Activated naive CD8-positive, alpha-beta T cell (primary cell): ENCODE measurements around the gene PPP1R12A.

ENCODE experiments used
- H3K27ac Mint-ChIP-seq: one replicate; pipeline ENCODE4 v1.8.0; 2021; ENCODE audit warnings: mixed read lengths
- H3K27me3 Mint-ChIP-seq: one replicate; pipeline ENCODE4 v1.8.0; 2021; ENCODE audit warnings: mixed read lengths
- H3K36me3 Mint-ChIP-seq: one replicate; pipeline ENCODE4 v1.8.0; 2021; ENCODE audit warnings: mixed read lengths
- H3K4me1 Mint-ChIP-seq: one replicate; pipeline ENCODE4 v1.8.0; 2021; ENCODE audit warnings: low read depth, mixed read lengths
- H3K4me3 Mint-ChIP-seq: one replicate; pipeline ENCODE4 v1.8.0; 2021; ENCODE audit warnings: mild to moderate bottlenecking, mixed read lengths
- H3K9me3 Mint-ChIP-seq: one replicate; pipeline ENCODE4 v1.8.0; 2021; ENCODE audit warnings: low read depth, mixed read lengths

The PPP1R12A gene

DNA sequence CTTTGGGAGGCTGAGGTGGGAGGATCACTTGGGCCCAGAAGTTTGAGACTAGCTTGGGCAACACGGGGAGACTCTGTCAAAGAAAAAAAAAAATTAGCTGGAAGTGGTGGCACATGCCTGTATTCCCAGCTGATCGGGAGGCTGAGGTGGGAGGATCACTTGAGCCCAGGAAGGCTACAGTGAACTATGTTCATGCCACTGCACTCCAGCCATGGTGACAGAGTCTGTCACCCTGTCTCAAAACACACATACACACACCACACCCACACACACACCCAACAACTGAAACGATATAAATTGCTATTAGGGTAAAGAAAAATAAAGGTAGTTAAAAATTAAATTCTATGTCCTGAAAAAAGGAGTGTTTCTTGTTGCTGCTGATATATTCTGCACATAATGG lies 7.9 kb downstream of the PPP1R12A start:
- H3K27ac Mint-ChIP-seq, result peak overlapping the region; percentile 82

DNA sequence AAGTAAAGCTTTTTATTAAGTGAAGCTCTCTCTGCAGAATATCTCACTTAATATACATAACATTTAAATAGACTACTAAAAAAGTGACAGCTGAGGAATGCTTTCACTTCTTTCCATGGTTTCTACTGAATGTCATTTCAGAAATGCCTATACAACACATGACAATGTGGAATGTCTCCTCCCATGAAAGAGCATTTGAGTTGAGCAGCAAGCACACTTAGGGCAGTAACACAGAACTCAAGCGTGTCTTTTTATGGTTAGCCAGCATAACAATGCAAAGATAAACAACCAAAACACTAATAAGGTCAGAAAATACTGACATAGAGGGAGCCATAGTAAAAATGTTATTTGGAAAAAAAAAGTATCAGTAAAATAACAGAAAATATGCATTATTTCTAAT lies 9.4 kb downstream of the PPP1R12A start:
- Mint-ChIP-seq H3K4me1 (peaks cover 62% of the 10 kb centered on the region), H3K4me3 (no peak overlapping the region), H3K36me3 (no peaks in the 10 kb centered on the region), H3K9me3 (no peaks in the 10 kb centered on the region), H3K27me3 (no peaks in the 10 kb centered on the region), H3K27ac (peak overlapping the region; percentile 54)

More for the DNA sequence above, 7.9 kb downstream of the PPP1R12A start:
- Mint-ChIP-seq H3K4me3 (no peak overlapping the region), H3K4me1 (peaks cover 59% of the 10 kb centered on the region), H3K9me3 (no peaks in the 10 kb centered on the region), H3K36me3 (no peaks in the 10 kb centered on the region), H3K27me3 (no peaks in the 10 kb centered on the region)

DNA sequence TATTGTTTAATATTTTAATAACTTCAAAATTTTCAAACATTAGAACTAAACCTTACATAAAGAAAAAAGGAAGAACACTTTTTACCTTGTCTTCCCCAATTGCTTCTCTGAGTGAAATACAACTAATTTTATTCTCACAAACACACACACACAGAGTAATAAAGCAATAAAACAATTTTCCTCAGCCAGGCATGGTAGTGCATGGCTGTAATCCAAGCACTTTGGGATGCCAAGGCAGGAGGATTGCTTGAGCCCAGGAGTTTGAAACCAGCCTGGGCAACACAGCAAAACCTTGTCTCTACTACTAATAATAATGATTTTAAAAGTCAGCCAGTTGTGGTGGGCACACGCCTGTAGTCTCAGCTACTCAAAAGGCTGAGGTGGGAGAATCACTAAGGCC lies 13.1 kb downstream of the PPP1R12A start:
- H3K27me3 Mint-ChIP-seq, result no peaks in the 10 kb centered on the region
- H3K36me3 Mint-ChIP-seq, result no peaks in the 10 kb centered on the region
- no peaks in the 10 kb centered on the region for H3K9me3 Mint-ChIP-seq
- H3K27ac Mint-ChIP-seq, result no peak overlapping the region
- H3K4me1 Mint-ChIP-seq, result peaks cover 65% of the 10 kb centered on the region
- H3K4me3 Mint-ChIP-seq, result no peak overlapping the region

- no peaks in the 10 kb centered on the region for H3K9me3 Mint-ChIP-seq
Observed at GRCh38 chr12:79920421-79921238, 14.3 kb downstream of the PPP1R12A start.

DNA sequence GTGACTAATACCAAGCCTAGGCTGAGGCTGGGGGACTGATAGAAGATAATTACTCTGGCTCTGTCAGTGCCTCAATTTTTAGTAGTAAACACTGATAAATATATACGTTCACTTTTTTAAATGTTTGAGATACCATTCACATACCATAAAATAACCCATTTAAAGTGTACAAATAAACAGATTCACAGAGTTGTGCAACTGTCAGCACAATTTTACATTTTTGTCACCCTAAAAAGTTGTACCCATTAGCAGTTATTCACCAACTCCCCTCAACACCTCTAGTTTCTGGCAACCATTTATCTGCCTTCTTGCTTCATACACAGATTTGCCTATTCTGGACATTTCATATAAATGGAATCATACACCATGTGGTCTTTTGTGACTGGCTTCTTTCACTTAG lies 15.1 kb downstream of the PPP1R12A start:
- Mint-ChIP-seq H3K4me1 (peaks cover 71% of the 10 kb centered on the region), H3K36me3 (no peaks in the 10 kb centered on the region), H3K9me3 (no peaks in the 10 kb centered on the region), H3K27ac (no peak overlapping the region), H3K27me3 (no peaks in the 10 kb centered on the region), H3K4me3 (no peak overlapping the region)

More at GRCh38 chr12:79920421-79921238, 14.3 kb downstream of the PPP1R12A start:
- Mint-ChIP-seq H3K27me3 (no peaks in the 10 kb centered on the region), H3K36me3 (no peaks in the 10 kb centered on the region), H3K4me1 (peaks cover 72% of the 10 kb centered on the region), H3K27ac (no peak overlapping the region), H3K4me3 (no peak overlapping the region)

DNA sequence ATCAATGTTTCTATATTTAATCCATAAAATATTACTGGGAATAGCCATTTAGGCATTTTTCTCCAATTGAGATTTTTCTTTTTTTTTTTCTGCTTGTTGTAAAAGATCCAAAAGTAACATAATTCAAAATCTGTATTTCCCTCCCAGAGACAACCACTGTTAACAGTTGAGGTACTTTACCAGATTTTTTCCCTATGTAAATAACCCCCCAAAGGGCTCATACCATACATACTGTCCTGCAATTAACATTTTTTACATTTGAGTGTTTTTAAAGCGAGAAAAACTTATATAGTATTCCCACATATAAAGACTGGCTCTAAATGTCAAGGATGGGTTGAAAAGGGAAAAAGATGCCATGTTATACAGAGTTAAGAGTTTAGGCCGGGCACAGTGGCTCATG lies 18.1 kb downstream of the PPP1R12A start:
- Mint-ChIP-seq H3K27ac (no peak overlapping the region), H3K4me1 (peaks cover 83% of the 10 kb centered on the region), H3K27me3 (no peaks in the 10 kb centered on the region), H3K9me3 (no peaks in the 10 kb centered on the region), H3K4me3 (no peak overlapping the region), H3K36me3 (no peaks in the 10 kb centered on the region)

GRCh38 chr12:79911889-79912656 lies 22.8 kb downstream of the PPP1R12A start:
- peaks cover 73% of the 10 kb centered on the region for H3K4me1 Mint-ChIP-seq
- no peaks in the 10 kb centered on the region for H3K36me3 Mint-ChIP-seq
- H3K27me3 Mint-ChIP-seq, result no peaks in the 10 kb centered on the region
- H3K27ac Mint-ChIP-seq, result peak overlapping the region; percentile 66
- H3K4me3 Mint-ChIP-seq, result no peak overlapping the region
- H3K9me3 Mint-ChIP-seq, result no peaks in the 10 kb centered on the region

- H3K9me3 Mint-ChIP-seq, result no peaks in the 10 kb centered on the region
- H3K36me3 Mint-ChIP-seq, result no peaks in the 10 kb centered on the region
- H3K4me1 Mint-ChIP-seq, result peaks cover 64% of the 10 kb centered on the region
- no peaks in the 10 kb centered on the region for H3K27me3 Mint-ChIP-seq
- H3K27ac Mint-ChIP-seq, result peak overlapping the region; percentile 69
- no peak overlapping the region for H3K4me3 Mint-ChIP-seq
Observed at GRCh38 chr12:79908366-79908765, 26.5 kb downstream of the PPP1R12A start.

- H3K4me3 Mint-ChIP-seq, result no peak overlapping the region
- H3K36me3 Mint-ChIP-seq, result no peaks in the 10 kb centered on the region
- peaks cover 70% of the 10 kb centered on the region for H3K4me1 Mint-ChIP-seq
- no peak overlapping the region for H3K27ac Mint-ChIP-seq
- H3K27me3 Mint-ChIP-seq, result no peaks in the 10 kb centered on the region
- H3K9me3 Mint-ChIP-seq, result no peaks in the 10 kb centered on the region
Observed at GRCh38 chr12:79901506-79901905, 33.4 kb downstream of the PPP1R12A start.

- peaks cover 70% of the 10 kb centered on the region for H3K4me1 Mint-ChIP-seq
Observed at GRCh38 chr12:79900951-79901350, 33.9 kb downstream of the PPP1R12A start.

GRCh38 chr12:79900199-79900598 lies 34.7 kb downstream of the PPP1R12A start:
- no peaks in the 10 kb centered on the region for H3K9me3 Mint-ChIP-seq
- peaks cover 72% of the 10 kb centered on the region for H3K4me1 Mint-ChIP-seq
- H3K36me3 Mint-ChIP-seq, result no peaks in the 10 kb centered on the region
- H3K27ac Mint-ChIP-seq, result no peak overlapping the region
- no peaks in the 10 kb centered on the region for H3K27me3 Mint-ChIP-seq
- H3K4me3 Mint-ChIP-seq, result no peak overlapping the region

More at GRCh38 chr12:79900951-79901350, 33.9 kb downstream of the PPP1R12A start:
- Mint-ChIP-seq H3K4me3 (no peak overlapping the region), H3K27me3 (no peaks in the 10 kb centered on the region), H3K9me3 (no peaks in the 10 kb centered on the region), H3K36me3 (no peaks in the 10 kb centered on the region), H3K27ac (no peak overlapping the region)

DNA sequence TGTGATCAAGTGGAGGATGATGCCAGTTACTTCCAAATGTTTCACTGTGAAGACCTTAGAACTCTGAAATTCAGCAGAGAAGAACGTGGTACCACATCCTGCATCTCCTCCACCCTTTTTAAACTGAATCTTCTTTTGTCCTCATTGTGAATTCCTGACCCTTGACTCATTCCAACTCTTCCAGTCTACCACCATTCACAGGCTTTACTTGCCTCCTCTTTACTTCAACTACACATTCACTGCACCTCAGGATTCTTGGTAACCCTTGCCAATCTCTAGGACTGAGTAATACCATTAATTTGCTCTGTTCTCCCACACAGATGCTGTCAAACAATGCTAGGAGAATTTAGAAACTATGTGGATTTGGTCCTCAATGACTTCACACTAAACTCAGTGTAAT lies 37.3 kb downstream of the PPP1R12A start:
- Mint-ChIP-seq H3K9me3 (no peaks in the 10 kb centered on the region), H3K4me1 (peaks cover 76% of the 10 kb centered on the region), H3K27me3 (no peaks in the 10 kb centered on the region), H3K27ac (peak overlapping the region; percentile 12), H3K4me3 (no peak overlapping the region), H3K36me3 (peaks cover 3% of the 10 kb centered on the region)

DNA sequence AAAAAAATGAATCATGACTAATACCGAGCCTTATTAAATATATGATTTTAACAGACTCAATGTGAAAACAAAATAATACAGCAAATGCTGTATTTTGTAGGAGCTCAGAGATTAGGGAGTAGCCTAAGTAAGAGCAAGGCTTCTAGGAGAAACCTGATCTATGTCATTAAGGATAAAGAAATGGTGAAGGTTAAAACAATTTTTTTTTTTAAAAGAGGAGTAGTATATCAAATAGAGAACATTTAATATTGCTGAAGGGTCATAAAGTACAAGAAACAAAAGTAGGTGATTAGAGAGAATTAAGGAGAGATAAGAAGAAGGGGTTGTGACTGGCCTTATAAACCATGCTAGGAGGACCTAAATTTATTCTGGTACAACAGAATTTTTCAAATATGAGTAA lies 39.1 kb downstream of the PPP1R12A start:
- no peaks in the 10 kb centered on the region for H3K27me3 Mint-ChIP-seq
- peaks cover 74% of the 10 kb centered on the region for H3K4me1 Mint-ChIP-seq
- peak overlapping the region; percentile 61 for H3K27ac Mint-ChIP-seq
- H3K36me3 Mint-ChIP-seq, result peaks cover 8% of the 10 kb centered on the region
- H3K4me3 Mint-ChIP-seq, result no peak overlapping the region
- no peaks in the 10 kb centered on the region for H3K9me3 Mint-ChIP-seq

DNA sequence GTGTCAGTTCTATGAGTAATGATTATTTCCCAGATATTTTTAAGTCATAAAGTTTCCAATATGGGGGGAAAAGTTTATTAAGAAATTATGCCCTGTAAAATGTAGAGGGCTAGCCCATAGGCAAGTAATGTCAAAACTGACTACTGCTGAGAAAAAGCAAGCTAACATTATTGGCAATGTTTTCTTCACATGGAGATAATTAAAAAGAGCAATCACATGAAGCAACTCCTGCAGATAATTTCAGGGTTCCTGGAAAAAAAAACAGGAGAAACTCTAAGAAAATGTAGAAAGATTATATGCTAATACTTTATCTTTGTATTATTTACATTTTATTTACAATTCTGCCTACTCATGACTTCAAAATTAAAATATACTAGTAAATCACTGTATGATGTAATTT lies 39.8 kb downstream of the PPP1R12A start:
- Mint-ChIP-seq H3K4me3 (no peak overlapping the region), H3K9me3 (no peaks in the 10 kb centered on the region), H3K36me3 (peaks cover 8% of the 10 kb centered on the region), H3K27ac (no peak overlapping the region), H3K27me3 (no peaks in the 10 kb centered on the region), H3K4me1 (peaks cover 75% of the 10 kb centered on the region)

DNA sequence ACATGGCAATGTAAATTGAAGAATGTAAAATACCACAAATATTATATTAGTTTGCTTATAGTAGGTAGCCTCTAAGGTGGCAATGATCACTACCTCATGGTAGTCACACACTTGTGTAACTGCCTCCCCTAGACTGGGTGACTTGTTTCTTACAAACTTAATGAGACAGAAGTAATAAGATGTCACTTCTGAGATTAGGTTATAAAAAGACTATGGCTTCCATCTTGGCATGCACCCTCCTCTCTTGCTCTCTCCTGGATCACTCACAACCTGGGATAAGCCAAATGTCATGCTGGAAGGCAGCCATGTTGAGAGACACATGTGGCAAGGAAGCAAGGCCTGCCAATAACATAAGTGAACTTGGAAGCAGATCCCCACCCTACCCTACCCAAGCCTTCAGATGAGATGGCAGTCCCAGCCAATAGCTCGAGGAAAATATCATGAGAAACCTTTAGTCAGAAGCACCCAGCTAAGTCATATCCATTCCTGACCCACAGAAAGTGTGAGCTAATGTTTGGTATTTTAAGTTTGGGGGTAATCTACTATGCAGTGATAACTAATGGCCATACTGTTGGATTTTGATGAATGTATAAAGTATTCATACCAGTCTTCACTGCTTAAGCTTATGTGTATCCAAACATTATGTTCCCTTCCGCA lies 43.3 kb downstream of the PPP1R12A start:
- Mint-ChIP-seq H3K36me3 (peaks cover 8% of the 10 kb centered on the region), H3K9me3 (no peaks in the 10 kb centered on the region), H3K27ac (no peak overlapping the region), H3K4me3 (no peak overlapping the region), H3K27me3 (no peaks in the 10 kb centered on the region), H3K4me1 (peaks cover 75% of the 10 kb centered on the region)
